ENCODE measurements around the gene DIS3L2.

DNA sequence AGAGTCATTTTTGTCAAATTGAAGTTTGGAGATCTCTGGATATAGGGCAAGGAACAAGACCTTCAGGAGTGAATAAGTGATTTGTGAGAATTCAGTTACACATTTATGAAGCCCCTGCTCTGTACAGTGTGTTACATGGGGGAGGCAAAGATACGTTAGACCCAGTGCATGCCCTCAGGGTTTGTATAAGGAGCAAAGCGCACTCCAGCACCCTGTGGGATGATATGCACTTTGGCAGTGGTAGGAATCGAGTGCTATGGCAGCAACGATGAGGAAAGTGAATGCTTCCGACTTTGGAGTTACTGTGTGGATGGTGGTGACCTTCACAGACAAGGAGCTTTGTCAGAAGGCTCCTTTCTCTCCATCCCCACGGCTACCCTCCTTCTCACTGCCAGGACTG lies 342.7 kb downstream of the DIS3L2 start:
- TF ChIP-seq POLR2A (IDR thresholded peaks at IDR 0.05; ENCODE audit: control extremely low read depth in 1 of 2, low read depth in 2 of 2, low read length in 2 of 2) (no peak), RFX5 (IDR thresholded peaks at IDR 0.05; ENCODE audit: borderline replicate concordance, low read depth, low read length) (no peak), RNF2 (IDR thresholded peaks at IDR 0.05; ENCODE audit: borderline replicate concordance, low read depth, low read length, missing control alignments, poor library complexity, severe bottlenecking) (no peak), HDAC6 (IDR thresholded peaks at IDR 0.05; ENCODE audit: low read depth, low read length) (no peak), SRF (IDR thresholded peaks at IDR 0.05; ENCODE audit: low read depth, low read length) (no peak), EZH2 (IDR thresholded peaks at IDR 0.05; ENCODE audit: low read depth, low read length, severe bottlenecking) (no peak), EP300 (IDR thresholded peaks at IDR 0.05; ENCODE audit: borderline replicate concordance in 1 of 2, low read depth in 2 of 2, low read length in 2 of 2) (no peak)
- TF ChIP-seq, protein P1, sequence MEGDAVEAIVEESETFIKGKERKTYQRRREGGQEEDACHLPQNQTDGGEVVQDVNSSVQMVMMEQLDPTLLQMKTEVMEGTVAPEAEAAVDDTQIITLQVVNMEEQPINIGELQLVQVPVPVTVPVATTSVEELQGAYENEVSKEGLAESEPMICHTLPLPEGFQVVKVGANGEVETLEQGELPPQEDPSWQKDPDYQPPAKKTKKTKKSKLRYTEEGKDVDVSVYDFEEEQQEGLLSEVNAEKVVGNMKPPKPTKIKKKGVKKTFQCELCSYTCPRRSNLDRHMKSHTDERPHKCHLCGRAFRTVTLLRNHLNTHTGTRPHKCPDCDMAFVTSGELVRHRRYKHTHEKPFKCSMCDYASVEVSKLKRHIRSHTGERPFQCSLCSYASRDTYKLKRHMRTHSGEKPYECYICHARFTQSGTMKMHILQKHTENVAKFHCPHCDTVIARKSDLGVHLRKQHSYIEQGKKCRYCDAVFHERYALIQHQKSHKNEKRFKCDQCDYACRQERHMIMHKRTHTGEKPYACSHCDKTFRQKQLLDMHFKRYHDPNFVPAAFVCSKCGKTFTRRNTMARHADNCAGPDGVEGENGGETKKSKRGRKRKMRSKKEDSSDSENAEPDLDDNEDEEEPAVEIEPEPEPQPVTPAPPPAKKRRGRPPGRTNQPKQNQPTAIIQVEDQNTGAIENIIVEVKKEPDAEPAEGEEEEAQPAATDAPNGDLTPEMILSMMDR (IDR thresholded peaks at IDR 0.05; ENCODE audit: control extremely low read depth in 1 of 3, insufficient read depth in 1 of 3, low read depth in 1 of 3, low read length in 3 of 3) = no peak
- TF ChIP-seq, protein P2, sequence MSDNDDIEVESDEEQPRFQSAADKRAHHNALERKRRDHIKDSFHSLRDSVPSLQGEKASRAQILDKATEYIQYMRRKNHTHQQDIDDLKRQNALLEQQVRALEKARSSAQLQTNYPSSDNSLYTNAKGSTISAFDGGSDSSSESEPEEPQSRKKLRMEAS (IDR thresholded peaks at IDR 0.05) = no peak

Measured in H1 (cell line).